HK-2 (cell line): ENCODE data around the gene EVI5.

Source experiments
- DNase-seq: peaks from one replicate; pipeline ENCODE4 v3.0.0-alpha.2; 2018; ENCODE audit not compliant: unreplicated experiment

The EVI5 gene

GRCh38 chr1:92459871-92460320 is 325.0 kb downstream of the EVI5 start:
- no peak for DNase-seq
